CD4-positive, alpha-beta T cell treated with Interleukin-6 at 100 ng/mL for 8 hours (primary cell): Measurements from ENCODE around the gene EBLN1.
"Not testable (repeated sequence)": the region's sequence is repeated elsewhere in the genome, so short reads cannot be mapped to it uniquely, and the experiment has no call there.

ENCODE experiments used
- DNase-seq: peaks from one replicate; pipeline ENCODE4 v3.0.0-alpha.2; 2020; ENCODE audit warnings: mixed read lengths, low spot score

Gene EBLN1

DNA sequence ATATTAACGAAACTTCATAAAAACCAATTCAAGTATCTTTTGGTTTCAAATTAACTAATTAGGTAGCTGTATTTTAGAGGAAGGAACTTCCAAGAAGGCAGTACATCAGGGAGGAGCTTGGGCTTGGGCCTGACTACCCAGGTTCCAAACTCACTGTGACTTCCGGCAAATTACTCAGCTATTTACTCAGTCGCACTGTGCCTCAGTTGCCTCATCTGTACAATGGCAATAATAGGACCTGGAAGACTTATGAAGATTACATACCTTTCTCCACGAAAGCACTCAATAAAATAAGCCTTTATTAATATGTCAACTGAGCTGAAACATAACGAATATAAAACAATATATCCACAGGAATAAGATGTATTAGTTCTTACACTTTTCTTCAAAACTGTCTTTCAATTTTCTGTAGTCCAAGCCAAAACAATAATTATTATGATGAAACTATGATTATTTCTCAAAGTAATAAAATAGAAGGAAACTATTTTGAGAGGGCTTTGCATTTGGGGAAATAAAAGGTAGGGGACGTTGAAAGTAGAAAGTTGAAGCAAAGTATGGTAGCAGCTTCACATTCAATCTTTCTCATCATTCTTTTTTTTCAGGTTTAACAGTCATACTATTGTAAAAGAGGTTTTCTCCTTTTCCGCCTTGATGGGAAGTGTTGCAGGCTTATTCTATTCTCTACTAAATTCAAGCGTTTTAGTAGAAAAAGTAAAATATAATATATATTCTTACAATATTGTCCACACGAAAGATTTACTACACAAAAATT lies 10.5 kb upstream of the EBLN1 start:
- DNase-seq, result no peak

DNA sequence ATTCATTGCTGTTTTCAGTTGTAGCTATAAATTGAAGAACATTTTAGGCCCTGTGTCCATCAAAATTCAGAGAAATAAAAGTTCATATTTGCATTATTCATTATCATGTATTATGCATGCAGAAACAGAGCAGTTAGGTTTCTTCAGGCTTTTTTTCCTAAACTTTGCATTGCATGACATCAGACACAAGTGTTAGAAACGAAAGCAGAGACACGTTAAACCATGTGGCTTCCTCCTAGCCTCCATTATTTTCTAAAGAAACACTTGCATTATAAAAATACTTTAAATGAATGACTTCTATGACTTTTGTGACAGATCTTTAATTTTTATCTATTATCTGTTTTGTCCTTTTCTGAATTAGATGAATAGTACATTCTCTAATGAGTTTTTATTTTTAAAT lies 8.8 kb upstream of the EBLN1 start:
- DNase-seq, result no peak

- no peak for DNase-seq
These were observed 4.7 kb upstream of the EBLN1 start for GRCh38 chr10:22222236-22223190.

DNA sequence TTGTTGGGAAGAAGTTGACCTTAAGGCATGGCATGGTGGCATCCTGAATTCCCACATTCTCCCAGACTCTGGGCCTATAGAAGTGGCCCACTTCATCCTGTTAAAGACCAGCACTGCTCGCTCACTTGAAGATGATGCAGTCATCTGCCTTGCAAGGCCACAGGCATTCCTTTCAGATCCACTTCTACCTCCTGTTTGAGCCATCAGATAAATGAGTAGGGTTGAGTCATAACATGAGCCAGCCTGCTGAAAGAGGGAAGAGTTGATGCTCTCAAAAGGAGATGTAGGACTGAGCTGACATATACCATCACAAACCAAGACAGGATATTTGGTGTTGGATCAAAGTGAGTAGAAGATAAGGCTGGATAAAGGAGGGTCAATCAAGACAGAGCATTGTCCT lies 1.5 kb upstream of the EBLN1 start:
- DNase-seq, result no peak

DNA sequence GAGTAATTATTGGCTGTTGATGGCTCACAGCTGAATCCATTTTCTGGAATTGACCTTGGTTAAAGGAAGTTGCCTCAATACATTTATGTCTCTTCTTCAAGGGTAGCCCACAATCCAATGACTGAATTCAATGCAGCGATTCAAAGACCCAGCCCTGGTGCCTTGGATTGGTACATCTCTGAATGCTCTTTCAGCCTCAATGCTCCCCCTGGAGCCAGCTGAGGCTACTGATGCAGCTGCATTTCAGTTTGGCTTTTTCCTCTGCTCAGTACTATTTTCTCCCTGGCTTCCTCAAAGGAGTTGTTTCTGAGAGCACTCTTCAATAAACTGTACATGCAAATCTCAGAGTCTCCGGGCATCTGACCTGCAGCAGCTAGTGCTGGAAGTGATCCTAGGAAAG lies 633 bp upstream of the EBLN1 start:
- no peak for DNase-seq

GRCh38 chr10:22217084-22217483 lies 731 bp downstream of the EBLN1 start:
- DNase-seq, result not testable (repeated sequence)

DNA sequence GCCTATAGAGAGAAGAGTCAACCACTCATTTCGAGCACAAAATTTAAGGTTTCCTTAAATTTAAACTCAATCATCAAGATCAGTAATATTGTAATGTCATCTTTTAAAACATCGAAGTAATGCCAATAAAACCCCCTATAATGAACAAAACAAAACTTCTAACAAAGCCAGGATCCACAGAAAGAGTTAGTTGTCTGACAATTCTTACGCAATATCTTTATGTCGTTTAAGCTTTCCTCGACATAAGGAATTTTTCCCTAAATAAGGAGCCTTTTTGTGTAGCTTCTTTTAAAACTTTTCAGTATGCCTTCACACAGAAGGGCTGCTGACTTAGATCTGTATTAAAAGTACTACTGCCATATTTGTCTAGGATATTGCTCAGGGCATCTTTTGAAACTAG lies 7.5 kb downstream of the EBLN1 start:
- DNase-seq, result no peak

GRCh38 chr10:22193945-22194344 lies 23.9 kb downstream of the EBLN1 start:
- DNase-seq, result no peak

DNA sequence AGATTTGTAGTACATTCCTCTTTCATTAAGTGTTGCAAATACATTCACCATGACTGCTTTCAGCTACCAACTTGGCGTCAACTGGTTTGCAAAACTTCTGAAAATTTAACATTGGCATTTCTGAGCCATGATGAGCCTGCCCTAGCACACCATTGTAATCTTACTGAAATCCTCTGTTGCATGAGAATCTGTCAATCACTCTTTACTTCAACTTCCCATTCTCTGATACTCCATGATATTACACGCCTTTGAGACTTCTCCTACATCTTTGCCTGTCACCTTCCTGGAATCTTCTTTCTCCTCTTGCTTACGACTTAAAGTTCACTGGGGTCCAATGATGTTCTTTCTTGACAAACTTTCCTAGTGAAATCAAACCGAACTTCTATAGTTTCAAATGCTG lies 32.2 kb downstream of the EBLN1 start:
- no peak for DNase-seq

- no peak for DNase-seq
These were observed 33.9 kb downstream of the EBLN1 start for GRCh38 chr10:22183771-22184461.

DNA sequence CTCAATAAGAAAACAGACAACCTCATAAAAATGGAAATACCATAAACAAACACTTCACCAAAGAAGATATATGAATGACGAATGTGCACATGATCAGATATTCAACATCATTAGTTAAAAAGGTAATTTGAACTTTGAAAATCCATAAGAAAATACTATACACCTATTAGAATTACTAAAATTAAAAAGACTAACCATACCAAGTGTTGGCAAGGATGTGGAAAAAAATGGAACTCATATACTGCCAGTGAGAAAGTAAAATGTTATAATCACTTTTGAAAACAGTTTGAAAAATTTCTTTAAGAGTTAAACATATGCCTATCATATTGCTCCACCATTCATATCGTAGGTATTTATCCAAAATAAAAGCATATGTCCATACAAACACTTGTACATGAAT lies 37.1 kb downstream of the EBLN1 start:
- DNase-seq, result no peak

GRCh38 chr10:22174442-22174841 lies 43.4 kb downstream of the EBLN1 start:
- no peak for DNase-seq

GRCh38 chr10:22171131-22171530 lies 46.7 kb downstream of the EBLN1 start:
- DNase-seq, result no peak

DNA sequence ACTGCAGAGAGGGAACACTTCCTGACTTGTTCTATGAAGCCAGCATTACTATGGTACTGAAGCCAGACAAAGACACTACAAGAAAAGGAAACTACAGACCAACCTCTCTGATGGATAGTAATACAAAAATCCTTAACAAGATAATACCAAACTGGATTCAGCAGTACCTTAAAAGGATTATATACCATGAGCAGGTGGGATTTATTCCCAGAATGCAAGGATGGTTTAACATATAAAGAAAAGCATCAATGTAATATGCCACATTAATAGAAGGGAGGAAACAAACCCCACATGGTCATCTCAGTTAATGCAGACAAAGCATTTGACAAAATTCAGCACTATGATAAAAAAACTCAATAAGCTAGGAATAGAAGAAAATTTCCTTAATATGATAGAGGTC lies 47.2 kb downstream of the EBLN1 start:
- DNase-seq, result no peak

- DNase-seq, result no peak
These were observed 57.8 kb downstream of the EBLN1 start for GRCh38 chr10:22159979-22160378.

- DNase-seq, result no peak
These were observed 58.6 kb downstream of the EBLN1 start for GRCh38 chr10:22159180-22159579.
